Measurements from ENCODE around the gene PLTP. TPM values are rescaled to one million over a fixed set of nuclear protein-coding genes. Genes with fewer than 3 reads are reported as not detected.

Gene PLTP
- total RNA-seq (10 to 100 TPM; 53.3 to 80.0 TPM), polyA plus RNA-seq (ENCODE audit: insufficient read depth, low read depth, low replicate concordance) (105 TPM)
- long read RNA-seq, donor 1, transcript PLTP-203 (16 exons, 1,743 nt) = major isoform, 50 of 74 reads
- long read RNA-seq, donor 1, partial matches to known transcripts = 17 of 74 reads
- long read RNA-seq, donor 1, other reads (novel, unspliced or antisense) = 0 of 74 reads
- long read RNA-seq, donor 2, transcript PLTP-203 (16 exons, 1,743 nt) = major isoform, 41 of 53 reads
- long read RNA-seq, donor 2, partial matches to known transcripts = 8 of 53 reads
- long read RNA-seq, donor 2, other reads (novel, unspliced or antisense) = 0 of 53 reads

- no peaks in the 10 kb centered on the region for H3K9me3 ChIP-seq
- intact Hi-C loops (cut with DNase I; ENCODE audit: low total_unique reads) = no loop called here
- peak; percentile 77 for DNase-seq
- no peaks in the 10 kb centered on the region for H3K36me3 ChIP-seq (ENCODE audit: low read depth, missing control alignments)
- peak within 1 kb of the TSS; percentile 49 to 67 for H3K4me3 ChIP-seq
- TF ChIP-seq CTCF (IDR thresholded peaks at IDR 0.05) = no peak
- peak; percentile 37 for TF ChIP-seq POLR2A (IDR thresholded peaks at IDR 0.05)
- 1 to 2% methylated on average over 21 to 56 of the region's 58 CpGs for WGBS, 2 donors
- H3K27me3 ChIP-seq = no peaks in the 10 kb centered on the region
- peaks cover 10% of the 10 kb centered on the region for H3K4me1 ChIP-seq
- H3K27ac ChIP-seq = peak within 1 kb of the TSS; percentile 79 to 85
Measured at GRCh38 chr20:45911486-45912343, at the start of gene PLTP. TSS of gene PLTP (minus strand) at chr20:45912155. CDS start at chr20:45911452, 703 bp downstream.

GRCh38 chr20:45959956-45960630, 48.1 kb upstream of the PLTP start:
- TF ChIP-seq CTCF (IDR thresholded peaks at IDR 0.05) (no peak), POLR2A (IDR thresholded peaks at IDR 0.05) (no peak)
- WGBS, 2 donors = 92 to 96% methylated on average over 14 of the region's 14 CpGs
- intact Hi-C loops (cut with DNase I; ENCODE audit: low total_unique reads) = loop anchor here (10.0 kb wide), 2 partner anchors 65 to 145 kb away; partner anchors contain the start of genes CTSA, NEURL2 and UBE2C
- Histone ChIP-seq H3K36me3 (ENCODE audit: low read depth, missing control alignments) (no peaks in the 10 kb centered on the region), H3K4me1 (no peaks in the 10 kb centered on the region), H3K27me3 (no peaks in the 10 kb centered on the region), H3K9me3 (no peaks in the 10 kb centered on the region), H3K27ac (no peak overlapping the region), H3K4me3 (no peak overlapping the region)
- DNase-seq = no peak

GRCh38 chr20:45959126-45959525, 47.2 kb upstream of the PLTP start:
- intact Hi-C loops (cut with DNase I; ENCODE audit: low total_unique reads) = loop anchor here (10.0 kb wide), 1 partner anchor 64 kb away; the partner anchor contains the start of genes CTSA and NEURL2
- no peak for DNase-seq
- H3K9me3 ChIP-seq = no peaks in the 10 kb centered on the region
- WGBS, 2 donors = 87 to 91% methylated on average over 16 of the region's 16 CpGs
- no peak for TF ChIP-seq CTCF (IDR thresholded peaks at IDR 0.05)
- TF ChIP-seq POLR2A (IDR thresholded peaks at IDR 0.05) = no peak
- no peaks in the 10 kb centered on the region for H3K4me1 ChIP-seq
- H3K36me3 ChIP-seq (ENCODE audit: low read depth, missing control alignments) = no peaks in the 10 kb centered on the region
- H3K4me3 ChIP-seq = no peak overlapping the region
- no peak overlapping the region for H3K27ac ChIP-seq
- H3K27me3 ChIP-seq = no peaks in the 10 kb centered on the region

- no peaks in the 10 kb centered on the region for H3K9me3 ChIP-seq
- intact Hi-C loops (cut with DNase I; ENCODE audit: low total_unique reads) = loop anchor here (10.0 kb wide), 1 partner anchor 64 kb away; the partner anchor contains the start of genes CTSA and NEURL2
- no peak overlapping the region for H3K4me3 ChIP-seq
- whole genome bisulfite sequencing, 2 donors = 90 to 98% methylated on average over 4 of the region's 4 CpGs
- H3K27ac ChIP-seq = no peak overlapping the region
- no peaks in the 10 kb centered on the region for H3K27me3 ChIP-seq
- DNase-seq = no peak
- TF ChIP-seq CTCF (IDR thresholded peaks at IDR 0.05) = no peak
- no peak for TF ChIP-seq POLR2A (IDR thresholded peaks at IDR 0.05)
- H3K36me3 ChIP-seq (ENCODE audit: low read depth, missing control alignments) = no peaks in the 10 kb centered on the region
- H3K4me1 ChIP-seq = no peaks in the 10 kb centered on the region
Measured at GRCh38 chr20:45958593-45958992, 46.6 kb upstream of the PLTP start.

All from testis (tissue), 5 donors.